ENCODE results near the gene VAPA. TPM values are rescaled to one million over a fixed set of nuclear protein-coding genes. Genes with fewer than 3 reads are reported as not detected.

Gene VAPA
- total RNA-seq, 1 donor from 2014 or later, result 169 TPM

DNA sequence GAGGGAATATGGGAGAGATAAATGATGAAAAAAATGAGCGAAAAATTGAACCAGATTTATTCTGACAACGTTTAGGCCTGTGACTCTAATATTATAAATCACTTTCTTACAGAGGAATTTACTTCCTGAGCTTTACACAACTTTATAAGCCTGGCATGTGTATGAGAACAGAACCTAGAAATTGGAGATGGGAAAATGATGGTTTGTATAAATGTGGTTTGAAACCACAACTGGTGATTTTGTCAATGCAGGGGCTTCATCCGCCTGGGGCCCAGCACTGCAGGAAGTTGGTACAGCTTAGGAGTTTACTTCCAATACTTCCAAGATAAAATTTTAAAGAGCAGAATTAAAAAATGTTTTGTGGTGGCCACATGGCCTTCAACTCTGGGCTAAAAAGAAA is 82.3 kb downstream of the VAPA start:
- DNase-seq (ENCODE audit: low read depth), result no peak
- no peak for TF ChIP-seq CTCF (conservative IDR thresholded peaks at IDR 0.05; ENCODE audit: low read depth, low read length)

DNA sequence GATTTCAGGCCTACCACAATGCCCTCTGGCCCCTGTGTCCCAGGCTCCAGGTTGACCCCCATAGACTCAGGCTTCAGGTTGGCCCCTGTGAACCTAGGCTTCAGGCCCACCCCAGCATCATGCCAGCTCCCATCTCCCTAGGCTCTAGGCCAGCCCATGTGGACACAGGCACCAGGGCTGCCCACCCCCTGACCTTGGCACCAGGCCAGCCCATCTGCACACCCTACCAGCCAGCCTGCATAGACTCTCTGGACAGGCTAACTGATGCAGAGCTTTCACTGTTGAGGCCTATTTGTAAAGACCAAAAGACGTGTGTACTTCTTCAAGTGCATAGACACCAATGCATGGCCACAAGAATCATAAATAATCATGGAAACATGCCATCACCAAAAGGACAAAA is 83.9 kb downstream of the VAPA start:
- DNase-seq (ENCODE audit: low read depth), result no peak
- no peak for TF ChIP-seq CTCF (conservative IDR thresholded peaks at IDR 0.05; ENCODE audit: low read depth, low read length)
- no peak overlapping the region for H3K4me3 ChIP-seq (ENCODE audit: low read depth, low read length)

More for the DNA sequence above, 82.3 kb downstream of the VAPA start:
- no peak overlapping the region for H3K4me3 ChIP-seq (ENCODE audit: low read depth, low read length)

GRCh38 chr18:9998330-9998729 is 84.5 kb downstream of the VAPA start:
- no peak overlapping the region for H3K4me3 ChIP-seq (ENCODE audit: low read depth, low read length)
- no peak for DNase-seq (ENCODE audit: low read depth)
- no peak for TF ChIP-seq CTCF (conservative IDR thresholded peaks at IDR 0.05; ENCODE audit: low read depth, low read length)

- TF ChIP-seq CTCF (conservative IDR thresholded peaks at IDR 0.05; ENCODE audit: low read depth, low read length), result no peak
- no peak for DNase-seq (ENCODE audit: low read depth)
- H3K4me3 ChIP-seq (ENCODE audit: low read depth, low read length), result no peak overlapping the region
These were observed 88.5 kb downstream of the VAPA start for GRCh38 chr18:10002280-10002679.

DNA sequence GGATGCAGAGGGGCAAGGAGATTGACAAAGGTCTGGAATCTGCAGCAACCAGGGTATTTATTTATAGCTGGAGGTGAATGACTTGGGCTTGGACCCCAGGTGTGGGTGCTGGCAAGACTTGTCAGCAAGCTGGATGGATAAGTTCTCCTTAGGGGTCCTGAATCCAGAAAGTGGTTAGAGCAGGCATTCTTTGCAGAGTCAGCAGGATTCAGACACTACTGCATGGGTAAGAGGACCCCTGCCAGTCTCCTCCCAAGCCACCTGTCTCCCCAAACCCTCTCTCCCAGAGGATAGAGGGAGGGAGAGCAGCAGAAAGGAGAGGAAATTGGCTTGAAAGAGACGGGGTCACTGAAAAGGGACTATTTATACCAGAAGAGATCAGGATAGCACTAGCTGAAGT is 89.5 kb downstream of the VAPA start:
- DNase-seq (ENCODE audit: low read depth), result no peak
- no peak overlapping the region for H3K4me3 ChIP-seq (ENCODE audit: low read depth, low read length)
- TF ChIP-seq CTCF (conservative IDR thresholded peaks at IDR 0.05; ENCODE audit: low read depth, low read length), result no peak

GRCh38 chr18:10003866-10004265 is 90.0 kb downstream of the VAPA start:
- H3K4me3 ChIP-seq (ENCODE audit: low read depth, low read length), result no peak overlapping the region
- TF ChIP-seq CTCF (conservative IDR thresholded peaks at IDR 0.05; ENCODE audit: low read depth, low read length), result no peak
- no peak for DNase-seq (ENCODE audit: low read depth)

DNA sequence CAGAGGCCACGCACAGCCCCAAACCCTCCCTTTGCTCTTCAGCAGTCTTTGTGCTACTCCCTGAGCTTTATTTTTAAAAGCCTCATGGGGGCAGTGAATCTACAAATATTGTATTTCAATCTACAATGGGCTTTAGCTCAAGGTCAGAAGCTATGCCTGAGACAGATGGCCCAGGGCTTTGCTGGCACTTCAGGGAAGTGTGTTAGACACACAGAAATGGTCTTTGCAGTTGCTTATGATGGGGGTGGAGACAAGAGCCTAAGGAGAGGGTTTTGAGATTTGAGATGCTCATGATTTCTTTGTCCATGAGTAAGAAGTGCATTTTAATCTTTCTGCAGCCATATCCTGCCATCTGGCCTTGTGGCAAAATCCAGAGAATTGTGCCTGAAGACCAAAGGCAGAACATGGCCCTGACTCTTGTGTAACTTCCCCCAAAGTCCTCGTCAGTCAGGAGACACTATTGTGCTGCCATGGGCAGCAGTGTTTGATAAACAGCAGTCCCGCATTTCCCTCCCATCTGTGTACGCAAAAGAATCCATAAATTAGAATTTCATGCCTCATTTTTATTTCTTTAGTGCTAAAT is 92.6 kb downstream of the VAPA start:
- no peak overlapping the region for H3K4me3 ChIP-seq (ENCODE audit: low read depth, low read length)
- DNase-seq (ENCODE audit: low read depth), result no peak
- TF ChIP-seq CTCF (conservative IDR thresholded peaks at IDR 0.05; ENCODE audit: low read depth, low read length), result peak; percentile 34

Data from epithelial cell of proximal tubule (primary cell).